Measurements from ENCODE around the gene MARK1. TPM values are rescaled to one million over a fixed set of nuclear protein-coding genes. Genes with fewer than 3 reads are reported as not detected.

MARK1 gene
- total and polyA plus RNA-seq, 7 donors: 0.81 to 5.4 (median 2.6) TPM

DNA sequence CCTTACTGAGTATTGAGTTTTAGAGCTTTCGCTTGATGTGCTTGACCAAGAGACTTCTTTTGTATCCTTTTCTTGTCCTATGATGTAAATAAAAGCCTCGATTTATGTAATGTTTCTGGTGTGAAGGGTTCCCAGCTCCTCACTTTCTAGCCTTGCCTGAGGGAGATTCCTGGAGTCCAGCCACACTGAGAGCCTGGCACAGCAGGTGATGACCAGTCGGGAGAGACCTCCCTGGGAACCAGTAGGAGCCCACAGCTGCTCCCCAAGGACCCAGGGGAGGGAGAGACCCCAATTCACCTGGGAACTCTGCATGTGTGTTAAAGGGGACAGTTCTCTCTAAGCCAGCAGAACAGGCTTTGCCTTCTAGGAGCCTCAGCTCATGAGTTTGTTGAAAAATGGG is 171.1 kb downstream of the MARK1 start:
- Histone ChIP-seq H3K4me3 (no peak overlapping the region), H3K27me3 (ENCODE audit: insufficient read depth in 3 of 3, low read length in 2 of 3) (no peaks in the 10 kb centered on the region), H3K27ac (no peak overlapping the region), H3K4me1 (no peaks in the 10 kb centered on the region), H3K9me3 (no peaks in the 10 kb centered on the region), H3K36me3 (ENCODE audit: insufficient read depth in 1 of 2, low read depth in 1 of 2) (no peaks in the 10 kb centered on the region)
- DNase-seq (no peak), ATAC-seq (no peak)
- TF ChIP-seq, protein P1, sequence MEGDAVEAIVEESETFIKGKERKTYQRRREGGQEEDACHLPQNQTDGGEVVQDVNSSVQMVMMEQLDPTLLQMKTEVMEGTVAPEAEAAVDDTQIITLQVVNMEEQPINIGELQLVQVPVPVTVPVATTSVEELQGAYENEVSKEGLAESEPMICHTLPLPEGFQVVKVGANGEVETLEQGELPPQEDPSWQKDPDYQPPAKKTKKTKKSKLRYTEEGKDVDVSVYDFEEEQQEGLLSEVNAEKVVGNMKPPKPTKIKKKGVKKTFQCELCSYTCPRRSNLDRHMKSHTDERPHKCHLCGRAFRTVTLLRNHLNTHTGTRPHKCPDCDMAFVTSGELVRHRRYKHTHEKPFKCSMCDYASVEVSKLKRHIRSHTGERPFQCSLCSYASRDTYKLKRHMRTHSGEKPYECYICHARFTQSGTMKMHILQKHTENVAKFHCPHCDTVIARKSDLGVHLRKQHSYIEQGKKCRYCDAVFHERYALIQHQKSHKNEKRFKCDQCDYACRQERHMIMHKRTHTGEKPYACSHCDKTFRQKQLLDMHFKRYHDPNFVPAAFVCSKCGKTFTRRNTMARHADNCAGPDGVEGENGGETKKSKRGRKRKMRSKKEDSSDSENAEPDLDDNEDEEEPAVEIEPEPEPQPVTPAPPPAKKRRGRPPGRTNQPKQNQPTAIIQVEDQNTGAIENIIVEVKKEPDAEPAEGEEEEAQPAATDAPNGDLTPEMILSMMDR (IDR thresholded peaks at IDR 0.05): no peak
- intact Hi-C loops (cut with DNase I): no loop called here
- 74 to 78% (median 74%) methylated on average over 3 of the region's 3 CpGs for WGBS, 3 donors

DNA sequence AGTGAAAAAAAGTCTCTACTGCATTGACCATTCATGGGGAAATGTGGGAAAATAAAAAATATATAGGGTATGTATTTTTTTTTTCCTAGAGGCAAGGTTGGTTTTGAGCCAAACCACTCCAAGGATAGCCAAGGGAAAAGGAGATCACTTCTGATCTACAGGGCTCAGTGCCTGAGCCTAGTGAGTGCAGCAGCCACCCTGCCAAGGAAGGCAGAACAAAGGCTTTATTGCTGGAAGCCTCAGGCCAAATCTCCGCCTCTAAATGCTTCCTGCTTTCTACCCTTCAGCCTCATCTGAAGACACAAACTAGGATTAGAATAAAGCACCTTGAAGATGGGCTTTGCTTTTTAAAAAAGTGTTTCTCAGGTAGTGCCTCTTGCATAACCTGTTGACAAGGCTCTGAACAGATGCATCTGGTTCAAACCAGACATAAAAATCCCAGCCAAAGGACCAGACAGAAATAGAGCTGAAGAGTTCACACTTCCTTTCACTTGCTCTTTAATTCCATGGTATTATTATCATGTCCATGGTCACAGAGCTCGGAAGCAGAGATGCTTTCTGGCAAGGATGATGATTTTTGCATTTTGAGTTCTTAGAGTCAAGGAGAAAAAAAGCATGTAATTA is 172.7 kb downstream of the MARK1 start:
- ATAC-seq: no peak
- WGBS, 3 donors: 7 to 49% (median 14%) methylated on average over 2 of the region's 2 CpGs
- intact Hi-C loops (cut with DNase I): no loop called here

DNA sequence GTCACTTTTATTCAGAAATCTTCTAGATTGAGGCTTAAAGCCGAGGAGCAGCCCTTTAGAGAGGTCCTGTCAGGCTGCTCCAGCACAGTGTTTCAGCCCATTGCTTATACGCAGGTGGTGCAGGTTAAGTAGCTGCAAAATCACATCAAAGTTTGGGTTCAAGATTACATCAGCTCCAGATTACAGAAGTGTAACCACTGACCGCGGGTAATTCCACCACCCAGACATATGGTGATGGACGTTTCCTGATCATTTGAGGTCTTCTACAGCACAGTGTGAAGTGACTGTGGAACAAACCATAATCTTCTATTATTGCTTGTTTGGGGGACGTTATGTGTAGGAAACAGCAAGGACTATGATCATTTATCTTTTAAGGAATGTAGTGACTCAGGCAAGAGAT is 174.0 kb downstream of the MARK1 start:
- TF ChIP-seq, protein P1 (IDR thresholded peaks at IDR 0.05): no peak
- no peaks in the 10 kb centered on the region for H3K36me3 ChIP-seq (ENCODE audit: insufficient read depth in 1 of 2, low read depth in 1 of 2)
- ATAC-seq: no peak
- DNase-seq: no peak
- H3K4me3 ChIP-seq: no peak overlapping the region
- H3K9me3 ChIP-seq: no peaks in the 10 kb centered on the region
- H3K4me1 ChIP-seq: no peaks in the 10 kb centered on the region
- 76 to 87% (median 77%) methylated on average over 6 of the region's 6 CpGs for WGBS, 3 donors
- no peaks in the 10 kb centered on the region for H3K27me3 ChIP-seq (ENCODE audit: insufficient read depth in 3 of 3, low read length in 2 of 3)
- intact Hi-C loops (cut with DNase I): no loop called here
- H3K27ac ChIP-seq: no peak overlapping the region

More for the DNA sequence above, 172.7 kb downstream of the MARK1 start:
- TF ChIP-seq, protein P1 (IDR thresholded peaks at IDR 0.05): no peak
- Histone ChIP-seq H3K36me3 (ENCODE audit: insufficient read depth in 1 of 2, low read depth in 1 of 2) (no peaks in the 10 kb centered on the region), H3K9me3 (no peaks in the 10 kb centered on the region), H3K27ac (no peak overlapping the region), H3K4me1 (no peaks in the 10 kb centered on the region), H3K27me3 (ENCODE audit: insufficient read depth in 3 of 3, low read length in 2 of 3) (no peaks in the 10 kb centered on the region), H3K4me3 (no peak overlapping the region)
- DNase-seq: no peak

DNA sequence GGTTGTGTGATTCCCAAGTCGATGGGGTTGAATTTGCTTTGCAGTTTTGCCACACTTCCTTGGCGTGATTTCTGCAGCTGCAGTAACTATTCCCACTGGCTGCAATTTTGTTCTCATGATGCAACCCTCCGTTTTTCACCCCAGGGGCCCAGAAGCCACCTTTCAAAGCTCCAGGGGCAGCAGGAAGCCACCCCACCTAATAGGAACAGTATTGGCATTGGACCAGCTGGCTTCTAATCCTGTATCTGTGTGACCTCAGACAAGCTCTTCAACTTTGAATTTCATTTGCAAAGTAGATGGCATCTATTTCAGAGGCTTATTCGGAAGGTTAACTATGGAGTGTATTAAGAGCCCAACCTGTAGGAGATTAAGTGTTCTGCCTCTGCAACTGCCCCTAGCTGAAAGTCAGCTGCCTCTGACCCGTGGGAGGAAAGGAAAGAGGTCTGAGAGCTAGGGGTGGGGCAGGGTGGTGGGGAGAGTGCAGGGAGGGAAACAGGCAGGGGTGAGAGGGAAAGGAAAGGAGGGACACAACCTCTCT is 174.9 kb downstream of the MARK1 start:
- Histone ChIP-seq H3K4me1 (no peaks in the 10 kb centered on the region), H3K9me3 (no peaks in the 10 kb centered on the region), H3K4me3 (no peak overlapping the region), H3K27ac (no peak overlapping the region), H3K27me3 (ENCODE audit: insufficient read depth in 3 of 3, low read length in 2 of 3) (no peaks in the 10 kb centered on the region), H3K36me3 (ENCODE audit: insufficient read depth in 1 of 2, low read depth in 1 of 2) (no peaks in the 10 kb centered on the region)
- DNase-seq (no peak), ATAC-seq (no peak)
- intact Hi-C loops (cut with DNase I): no loop called here
- 28 to 38% (median 37%) methylated on average over 5 of the region's 5 CpGs for WGBS, 3 donors
- TF ChIP-seq, protein P1 (IDR thresholded peaks at IDR 0.05): no peak

DNA sequence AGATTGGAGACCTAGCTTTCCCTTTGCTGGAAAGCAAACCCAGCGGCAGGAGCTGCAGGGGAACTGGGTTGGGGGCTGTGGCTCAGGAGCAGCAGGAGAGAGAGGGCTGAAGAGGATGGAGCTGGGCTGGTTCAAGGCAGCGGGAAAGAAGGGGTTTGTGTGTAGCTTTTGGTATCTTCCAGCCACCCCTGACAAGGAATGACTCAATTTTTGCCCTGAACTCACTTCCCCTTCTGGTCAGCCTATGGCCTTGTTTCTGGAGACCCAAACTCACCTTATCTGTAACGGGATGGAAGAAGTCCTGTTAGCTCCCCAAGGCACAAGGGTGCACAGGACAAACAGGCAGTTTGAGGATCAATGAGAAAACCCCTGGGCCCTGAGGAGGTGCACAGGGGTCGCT is 175.4 kb downstream of the MARK1 start:
- DNase-seq: no peak
- H3K27ac ChIP-seq: no peak overlapping the region
- no peak overlapping the region for H3K4me3 ChIP-seq
- TF ChIP-seq, protein P1 (IDR thresholded peaks at IDR 0.05): no peak
- 81 to 89% (median 84%) methylated on average over 4 of the region's 4 CpGs for WGBS, 3 donors
- intact Hi-C loops (cut with DNase I): no loop called here
- H3K9me3 ChIP-seq: no peaks in the 10 kb centered on the region
- no peaks in the 10 kb centered on the region for H3K36me3 ChIP-seq (ENCODE audit: insufficient read depth in 1 of 2, low read depth in 1 of 2)
- H3K4me1 ChIP-seq: no peaks in the 10 kb centered on the region
- ATAC-seq: no peak
- H3K27me3 ChIP-seq (ENCODE audit: insufficient read depth in 3 of 3, low read length in 2 of 3): no peaks in the 10 kb centered on the region

Measured in psoas muscle (tissue), 8 donors.